ENCODE data around the gene CSAD.

Gene CSAD

DNA sequence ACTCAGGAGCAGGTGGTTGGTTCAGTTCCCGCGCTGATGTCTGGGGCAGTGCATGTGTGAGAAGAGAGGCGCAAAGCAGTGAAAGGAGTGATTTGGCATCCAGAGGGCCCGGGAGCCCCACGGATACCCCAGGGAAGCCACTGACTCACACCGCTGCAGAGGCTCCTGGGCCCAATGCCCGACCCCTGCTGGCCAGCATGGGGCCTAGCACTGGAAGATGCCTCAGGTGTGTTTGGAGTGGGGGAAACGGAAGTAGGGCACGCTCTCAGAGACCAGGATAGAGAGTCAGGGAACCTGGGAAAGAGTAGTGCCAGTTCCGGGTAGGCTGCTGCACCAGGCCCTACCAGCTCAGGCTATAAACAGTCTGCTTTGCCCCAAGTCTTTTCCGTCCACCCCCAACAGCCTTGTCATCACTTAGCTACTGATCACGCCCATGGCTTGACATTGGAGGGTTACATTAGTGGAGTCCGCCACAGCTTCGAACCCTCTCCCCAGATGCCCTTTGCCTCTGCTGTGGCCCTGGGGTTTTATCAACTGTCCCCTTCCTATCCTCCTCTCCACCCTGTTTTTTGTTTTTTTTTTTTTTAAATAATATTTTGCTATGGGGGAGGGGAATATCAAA lies 9.5 kb upstream of the CSAD start:
- TF ChIP-seq, protein P1, sequence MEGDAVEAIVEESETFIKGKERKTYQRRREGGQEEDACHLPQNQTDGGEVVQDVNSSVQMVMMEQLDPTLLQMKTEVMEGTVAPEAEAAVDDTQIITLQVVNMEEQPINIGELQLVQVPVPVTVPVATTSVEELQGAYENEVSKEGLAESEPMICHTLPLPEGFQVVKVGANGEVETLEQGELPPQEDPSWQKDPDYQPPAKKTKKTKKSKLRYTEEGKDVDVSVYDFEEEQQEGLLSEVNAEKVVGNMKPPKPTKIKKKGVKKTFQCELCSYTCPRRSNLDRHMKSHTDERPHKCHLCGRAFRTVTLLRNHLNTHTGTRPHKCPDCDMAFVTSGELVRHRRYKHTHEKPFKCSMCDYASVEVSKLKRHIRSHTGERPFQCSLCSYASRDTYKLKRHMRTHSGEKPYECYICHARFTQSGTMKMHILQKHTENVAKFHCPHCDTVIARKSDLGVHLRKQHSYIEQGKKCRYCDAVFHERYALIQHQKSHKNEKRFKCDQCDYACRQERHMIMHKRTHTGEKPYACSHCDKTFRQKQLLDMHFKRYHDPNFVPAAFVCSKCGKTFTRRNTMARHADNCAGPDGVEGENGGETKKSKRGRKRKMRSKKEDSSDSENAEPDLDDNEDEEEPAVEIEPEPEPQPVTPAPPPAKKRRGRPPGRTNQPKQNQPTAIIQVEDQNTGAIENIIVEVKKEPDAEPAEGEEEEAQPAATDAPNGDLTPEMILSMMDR (IDR thresholded peaks at IDR 0.05; ENCODE audit: insufficient read depth, low read length, poor library complexity, severe bottlenecking) = peak; percentile 73
- no peak for TF ChIP-seq EZH2phosphoT487 (conservative IDR thresholded peaks at IDR 0.05; ENCODE audit: low read length)
- Histone ChIP-seq H3K79me2 (ENCODE audit: insufficient read depth, low read length) (no peaks in the 10 kb centered on the region), H4K20me1 (ENCODE audit: low read depth, low read length) (no peaks in the 10 kb centered on the region), H3K9me2 (replicated peaks; ENCODE audit: insufficient read depth, low read length) (no peaks in the 10 kb centered on the region), H3F3A (ENCODE audit: insufficient read depth) (peaks cover 13% of the 10 kb centered on the region), H3K27ac (ENCODE audit: low read depth, low read length) (no peak overlapping the region), H3K9ac (ENCODE audit: low read length) (no peak overlapping the region), H3K9me3 (ENCODE audit: insufficient read depth, low read length) (no peaks in the 10 kb centered on the region), H2AFZ (ENCODE audit: low read depth, low read length, severe bottlenecking) (no peak overlapping the region), H3K27me3 (ENCODE audit: low read length) (no peaks in the 10 kb centered on the region), H3K4me2 (ENCODE audit: low read depth, low read length, poor library complexity, severe bottlenecking) (no peak overlapping the region), H3K36me3 (ENCODE audit: low read length) (peaks cover 4% of the 10 kb centered on the region; the same call in 1 of the 2 replicates), H3K4me3 (ENCODE audit: insufficient read depth, low read length, poor library complexity, severe bottlenecking) (no peak overlapping the region)

DNA sequence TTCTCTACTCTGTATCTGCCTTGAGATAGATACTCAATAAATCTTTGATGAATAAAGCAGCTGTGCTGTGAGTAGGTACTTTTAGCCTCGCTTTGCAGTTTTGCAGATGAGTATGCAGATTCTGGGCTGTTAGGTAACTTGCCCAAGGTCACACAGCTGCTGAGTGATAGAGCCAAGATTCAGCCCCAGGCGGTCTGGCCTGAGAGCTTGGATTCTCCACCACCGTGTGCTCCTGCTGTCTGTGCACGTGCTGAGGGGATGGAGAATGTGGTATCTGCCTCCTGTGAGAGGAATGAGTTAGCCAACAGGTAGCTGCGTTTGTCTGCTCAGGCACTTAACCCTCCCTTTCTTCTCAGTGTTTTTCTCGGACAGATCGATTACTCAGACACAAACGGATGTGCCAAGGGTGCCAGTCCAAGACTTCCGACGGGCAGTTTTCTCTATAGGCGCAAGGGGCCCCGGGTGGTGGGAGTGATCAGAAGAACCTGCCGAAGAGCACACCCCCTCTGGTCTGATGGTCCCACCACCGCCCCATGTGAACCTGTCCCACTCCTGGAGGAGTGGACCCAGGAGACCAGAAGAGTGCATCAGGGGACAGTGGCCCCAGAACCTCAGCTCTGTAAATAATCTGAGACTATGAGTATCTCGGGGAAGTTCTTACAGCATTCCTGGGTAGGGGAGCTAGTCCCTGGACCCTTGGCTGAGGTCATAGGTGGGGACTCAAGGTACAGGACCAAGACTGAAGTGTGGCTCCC lies 6.6 kb upstream of the CSAD start:
- Histone ChIP-seq H3K9ac (ENCODE audit: low read length) (no peak overlapping the region), H3F3A (ENCODE audit: insufficient read depth) (peaks cover 16% of the 10 kb centered on the region), H3K9me2 (replicated peaks; ENCODE audit: insufficient read depth, low read length) (no peaks in the 10 kb centered on the region), H3K4me2 (ENCODE audit: low read depth, low read length, poor library complexity, severe bottlenecking) (no peak overlapping the region), H2AFZ (ENCODE audit: low read depth, low read length, severe bottlenecking) (no peak overlapping the region), H3K36me3 (ENCODE audit: low read length) (peaks cover 9% of the 10 kb centered on the region; the same call in 1 of the 2 replicates), H3K79me2 (ENCODE audit: insufficient read depth, low read length) (0 out of 2 replicates have a peak, but pooled peaks cover 5% of the 10 kb centered on the region), H3K4me3 (ENCODE audit: insufficient read depth, low read length, poor library complexity, severe bottlenecking) (no peak overlapping the region), H3K27me3 (ENCODE audit: low read length) (no peaks in the 10 kb centered on the region), H3K9me3 (ENCODE audit: insufficient read depth, low read length) (no peaks in the 10 kb centered on the region), H4K20me1 (ENCODE audit: low read depth, low read length) (no peaks in the 10 kb centered on the region), H3K27ac (ENCODE audit: low read depth, low read length) (no peak overlapping the region)
- TF ChIP-seq, protein P1 (IDR thresholded peaks at IDR 0.05; ENCODE audit: insufficient read depth, low read length, poor library complexity, severe bottlenecking) = no peak
- no peak for TF ChIP-seq EZH2phosphoT487 (conservative IDR thresholded peaks at IDR 0.05; ENCODE audit: low read length)

DNA sequence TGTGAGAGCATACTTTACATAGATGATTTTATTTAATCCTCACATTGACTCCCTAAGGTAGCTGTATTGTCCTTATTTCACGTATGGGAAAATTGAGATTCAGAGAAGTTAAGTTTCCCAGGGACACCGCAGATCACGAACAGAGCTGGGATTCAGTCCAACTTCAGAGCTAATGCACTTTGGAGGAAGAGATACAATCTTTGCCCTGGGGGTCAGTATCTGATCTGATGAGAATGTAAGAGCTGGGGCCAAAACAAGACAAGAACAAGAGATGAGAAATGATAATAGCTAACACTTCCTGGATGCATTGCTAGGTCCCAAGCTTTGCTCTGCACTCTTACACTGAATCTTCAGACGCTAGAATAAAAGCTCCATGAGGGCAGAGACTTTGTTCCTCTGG lies 6.0 kb upstream of the CSAD start:
- H3K4me3 ChIP-seq (ENCODE audit: insufficient read depth, low read length, poor library complexity, severe bottlenecking) = no peak overlapping the region
- H2AFZ ChIP-seq (ENCODE audit: low read depth, low read length, severe bottlenecking) = no peak overlapping the region
- no peaks in the 10 kb centered on the region for H3K9me3 ChIP-seq (ENCODE audit: insufficient read depth, low read length)
- no peak overlapping the region for H3K9ac ChIP-seq (ENCODE audit: low read length)
- H3K4me2 ChIP-seq (ENCODE audit: low read depth, low read length, poor library complexity, severe bottlenecking) = no peak overlapping the region
- H3K27ac ChIP-seq (ENCODE audit: low read depth, low read length) = no peak overlapping the region
- peaks cover 15% of the 10 kb centered on the region; the same call in 1 of the 2 replicates for H3K36me3 ChIP-seq (ENCODE audit: low read length)
- H3K9me2 ChIP-seq (replicated peaks; ENCODE audit: insufficient read depth, low read length) = no peaks in the 10 kb centered on the region
- TF ChIP-seq EZH2phosphoT487 (conservative IDR thresholded peaks at IDR 0.05; ENCODE audit: low read length) = no peak
- TF ChIP-seq, protein P1 (IDR thresholded peaks at IDR 0.05; ENCODE audit: insufficient read depth, low read length, poor library complexity, severe bottlenecking) = no peak
- H3K79me2 ChIP-seq (ENCODE audit: insufficient read depth, low read length) = peaks cover 11% of the 10 kb centered on the region
- peaks cover 16% of the 10 kb centered on the region for H3F3A ChIP-seq (ENCODE audit: insufficient read depth)
- H4K20me1 ChIP-seq (ENCODE audit: low read depth, low read length) = no peaks in the 10 kb centered on the region
- H3K27me3 ChIP-seq (ENCODE audit: low read length) = no peaks in the 10 kb centered on the region
